H1 (cell line): Measurements from ENCODE around the gene ACTL10. TPM values are rescaled to one million over a fixed set of nuclear protein-coding genes. Genes with fewer than 3 reads are reported as not detected.

ENCODE experiments used
- CTCF ChIA-PET: fragments of 300-600 bp; sonication (Branson Sonifier 250); formaldehyde crosslinking; loops from one replicate; lab custom pipeline; 2021; ENCODE audit not compliant: partially characterized antibody; lab: Charles Lee
- POLR2A ChIA-PET: fragments of 300-600 bp; sonication (Branson Sonifier 250); formaldehyde crosslinking; loops from one replicate; lab custom pipeline; 2021; ENCODE audit warnings: inconsistent platforms; ENCODE audit not compliant: partially characterized antibody; lab: Charles Lee
- DNase-seq, 2 experiments: peaks; one replicate each; pipeline versions ENCODE4 v3.0.0 to v3.0.0-alpha.2; 2010 to 2022; ENCODE audit warnings: low spot score in 2 of 2, low read depth in 1 of 2, mixed read lengths in 1 of 2
- FAIRE-seq: peaks from 2 replicates; lab custom pipeline; 2011; peaks lifted over from hg19 to GRCh38; lab: Jason Lieb, UNC
- H2AFZ ChIP-seq: 2 replicates; pipeline ENCODE4 v1.8.1; 2012; ENCODE audit warnings: low read length, inconsistent platforms
- H2AK5ac ChIP-seq: 2 replicates; pipeline ENCODE4 v1.6.1; 2013; ENCODE audit warnings: low read depth, low read length
- H2BK120ac ChIP-seq: replicated peaks from 2 replicates; pipeline ENCODE3; 2013; ENCODE audit warnings: low read depth, low read length, inconsistent platforms
- H2BK12ac ChIP-seq: 2 replicates; pipeline ENCODE4 v1.6.1; 2013; ENCODE audit warnings: low read depth, low read length
- H2BK15ac ChIP-seq: 2 replicates; pipeline ENCODE4 v1.6.1; 2013; ENCODE audit warnings: low read length
- H2BK20ac ChIP-seq: 2 replicates; pipeline ENCODE4 v1.6.1; 2013; ENCODE audit warnings: low read length
- H2BK5ac ChIP-seq: 2 replicates; pipeline ENCODE4 v1.6.1; 2013; ENCODE audit warnings: low read depth, low read length
- H3K14ac ChIP-seq: 2 replicates; pipeline ENCODE4 v1.6.1; 2013; ENCODE audit warnings: inconsistent platforms; ENCODE audit not compliant: insufficient read length
- H3K18ac ChIP-seq: 2 replicates; pipeline ENCODE4 v1.6.1; 2013; ENCODE audit warnings: low read length; ENCODE audit errors: extremely low read depth
- H3K23ac ChIP-seq: 2 replicates; pipeline ENCODE4 v1.6.1; 2013; ENCODE audit warnings: inconsistent platforms; ENCODE audit not compliant: insufficient read length
- H3K23me2 ChIP-seq: 2 replicates; pipeline ENCODE4 v1.6.1; 2013; ENCODE audit warnings: low read depth, low read length
- H3K27ac ChIP-seq: 2 replicates; pipeline ENCODE4 v1.6.1; 2011; ENCODE audit warnings: low read depth, low read length, inconsistent platforms
- H3K27me3 ChIP-seq, 4 experiments: replicated peaks in 1 of 4; 1 replicate in 1 of 4; 2 replicates in 3 of 4; pipeline versions ENCODE4 v1.6.1 to v1.8.1; 2011 to 2013; ENCODE audit warnings: low read length in 3 of 4, mild to moderate bottlenecking in 3 of 4, inconsistent platforms in 2 of 4, mixed read lengths in 2 of 4, moderate library complexity in 1 of 4; ENCODE audit not compliant: control insufficient read depth in 3 of 4, insufficient read depth in 3 of 4; ENCODE audit errors: extremely low read depth in 1 of 4
- H3K36me3 ChIP-seq, 4 experiments: 2 replicates each; pipeline versions ENCODE4 v1.6.1 to v1.8.1; 2011 to 2013; ENCODE audit warnings: mild to moderate bottlenecking in 4 of 4, low read length in 3 of 4, moderate library complexity in 2 of 4, control low read depth in 1 of 4, inconsistent platforms in 1 of 4; ENCODE audit not compliant: insufficient read depth in 4 of 4, control insufficient read depth in 2 of 4
- H3K4ac ChIP-seq: replicated peaks from 2 replicates; pipeline ENCODE3; 2013; ENCODE audit warnings: low read length, low read depth, mixed read lengths, inconsistent platforms; ENCODE audit not compliant: insufficient read length
- H3K4me1 ChIP-seq, 4 experiments: replicated peaks in 1 of 4; 1 replicate in 1 of 4; 2 replicates in 3 of 4; pipeline versions ENCODE4 v1.6.1 to v1.8.1; 2011 to 2013; ENCODE audit warnings: low read length in 3 of 4, inconsistent platforms in 2 of 4, mixed read lengths in 1 of 4; ENCODE audit not compliant: insufficient read depth in 4 of 4, control insufficient read depth in 3 of 4
- H3K4me2 ChIP-seq, 2 experiments: 2 replicates each; pipeline versions ENCODE4 v1.6.1 to v1.8.1; 2011 to 2013; ENCODE audit warnings: low read depth in 2 of 2, low read length in 2 of 2, control low read depth in 1 of 2, inconsistent platforms in 1 of 2, mild to moderate bottlenecking in 1 of 2; ENCODE audit not compliant: insufficient read depth in 1 of 2
- H3K4me3 ChIP-seq, 4 experiments: fragments of 200-600, 300-600 bp in 1 of 4; sonication (generic), shearing (Covaris generic), sonication (Bioruptor Twin) in 1 of 4; 2 replicates each; pipeline versions ENCODE4 v1.5.1 to v1.8.1; 2011 to 2016; ENCODE audit warnings: low read length in 4 of 4, low read depth in 3 of 4, control low read depth in 2 of 4, inconsistent platforms in 2 of 4, mild to moderate bottlenecking in 2 of 4, mixed read lengths in 1 of 4, moderate library complexity in 1 of 4; ENCODE audit not compliant: insufficient read depth in 2 of 4; ENCODE audit errors: extremely low read depth in 1 of 4
- H3K56ac ChIP-seq: replicated peaks from 2 replicates; pipeline ENCODE3; 2013; ENCODE audit warnings: low read depth, mild to moderate bottlenecking, mixed read lengths, low read length, inconsistent platforms; ENCODE audit not compliant: insufficient read length
- H3K79me1 ChIP-seq: 2 replicates; pipeline ENCODE4 v1.6.1; 2013; ENCODE audit warnings: low read depth, low read length, control low read depth
- H3K79me2 ChIP-seq, 2 experiments: 2 replicates each; pipeline versions ENCODE4 v1.6.1 to v1.8.1; 2012 to 2013; ENCODE audit warnings: low read length in 2 of 2, mild to moderate bottlenecking in 2 of 2, inconsistent platforms in 1 of 2; ENCODE audit not compliant: insufficient read depth in 2 of 2, control insufficient read depth in 1 of 2
- H3K9ac ChIP-seq, 4 experiments: replicated peaks in 1 of 4; 1 replicate in 1 of 4; 2 replicates in 3 of 4; pipeline versions ENCODE4 v1.6.1 to v1.8.1; 2011 to 2013; ENCODE audit warnings: low read depth in 3 of 4, low read length in 3 of 4, control low read depth in 2 of 4, mild to moderate bottlenecking in 2 of 4, moderate library complexity in 2 of 4, inconsistent platforms in 1 of 4; ENCODE audit errors: extremely low read depth in 1 of 4
- H3K9me3 ChIP-seq, 2 experiments: 2 replicates each; pipeline versions ENCODE4 v1.6.1 to v1.8.1; 2012 to 2013; ENCODE audit warnings: mild to moderate bottlenecking in 2 of 2, moderate library complexity in 2 of 2, control low read depth in 1 of 2, inconsistent platforms in 1 of 2, low read depth in 1 of 2, low read length in 1 of 2, mixed read lengths in 1 of 2; ENCODE audit not compliant: insufficient read depth in 2 of 2
- H4K20me1 ChIP-seq, 2 experiments: replicated peaks in 1 of 2; 2 replicates each; pipeline versions ENCODE3 to v1.8.1; 2011 to 2013; ENCODE audit warnings: inconsistent platforms in 2 of 2, low read length in 2 of 2, mild to moderate bottlenecking in 1 of 2; ENCODE audit not compliant: insufficient read depth in 2 of 2, control insufficient read depth in 1 of 2
- H4K5ac ChIP-seq: 2 replicates; pipeline ENCODE4 v1.6.1; 2013; ENCODE audit warnings: low read length, low read depth, mixed read lengths, inconsistent platforms; ENCODE audit not compliant: insufficient read length
- H4K8ac ChIP-seq: 2 replicates; pipeline ENCODE4 v1.8.0; 2013; ENCODE audit warnings: mild to moderate bottlenecking, moderate library complexity, low read length, inconsistent platforms; ENCODE audit not compliant: insufficient read depth; ENCODE audit errors: extremely low read depth
- H4K91ac ChIP-seq: replicated peaks from 2 replicates; pipeline ENCODE3; 2013; ENCODE audit warnings: low read length, mixed read lengths, inconsistent platforms; ENCODE audit not compliant: insufficient read length
- CEBPB ChIP-seq: IDR thresholded peaks from 2 replicates; pipeline ENCODE4 v1.6.1; 2012; ENCODE audit warnings: low read depth, low read length
- GABPA ChIP-seq: IDR thresholded peaks from 2 replicates; pipeline ENCODE4 v1.6.1; 2011; ENCODE audit warnings: mild to moderate bottlenecking, low read length, moderate library complexity, borderline replicate concordance; ENCODE audit not compliant: insufficient read depth
- HDAC2 ChIP-seq, 2 experiments: fragments of 300-600 bp in 1 of 2; sonication (generic) in 1 of 2; IDR thresholded peaks; 2 replicates each; pipeline ENCODE4 v1.6.1; 2011 to 2012; ENCODE audit warnings: low read depth in 2 of 2, low read length in 2 of 2, mild to moderate bottlenecking in 2 of 2, moderate library complexity in 2 of 2, borderline replicate concordance in 1 of 2, inconsistent platforms in 1 of 2
- POLR2A ChIP-seq, 2 experiments: IDR thresholded peaks; 1 replicate in 1 of 2; 2 replicates in 1 of 2; pipeline ENCODE4 v1.6.1; 2011; ENCODE audit warnings: low read depth in 2 of 2, low read length in 2 of 2, mild to moderate bottlenecking in 2 of 2; ENCODE audit errors: control extremely low read depth in 1 of 2
- RBBP5 ChIP-seq: IDR thresholded peaks from 2 replicates; pipeline ENCODE4 v1.7.1; 2012; ENCODE audit warnings: low read depth, mild to moderate bottlenecking, inconsistent platforms, low read length, moderate library complexity, borderline replicate concordance
- RNF2 ChIP-seq: fragments of 200-900, 300-1000 bp; sonication (generic); IDR thresholded peaks from 2 replicates; pipeline ENCODE4 v1.7.1; 2016; ENCODE audit warnings: borderline replicate concordance, low read depth, mild to moderate bottlenecking, antibody characterized with exemption, low read length; ENCODE audit not compliant: poor library complexity, severe bottlenecking; ENCODE audit errors: missing control alignments
- SIX5 ChIP-seq: IDR thresholded peaks from 2 replicates; pipeline ENCODE4 v1.6.1; 2011; ENCODE audit warnings: mild to moderate bottlenecking, low read depth, low read length
- SP2 ChIP-seq: IDR thresholded peaks from 2 replicates; pipeline ENCODE4 v1.6.1; 2012; ENCODE audit warnings: mild to moderate bottlenecking, low read length, inconsistent platforms
- TAF1 ChIP-seq: IDR thresholded peaks from 2 replicates; pipeline ENCODE4 v1.6.1; 2011; ENCODE audit warnings: mild to moderate bottlenecking, low read depth, low read length
- TEAD4 ChIP-seq: IDR thresholded peaks from 2 replicates; pipeline ENCODE4 v1.6.1; 2012; ENCODE audit warnings: low read depth, low read length, inconsistent platforms, mixed read lengths
- WGBS, 2 experiments: shearing (Covaris generic) in 1 of 2; methylation state at CpG; one replicate each; pipeline versions ENCODE4 v1.1.6 to v1.1.7; 2013 to 2015; ENCODE audit warnings: low lambda C conversion rate in 2 of 2, mixed read lengths in 2 of 2, inconsistent platforms in 1 of 2, low coverage in 1 of 2, missing lambda C conversion rate in 1 of 2; ENCODE audit not compliant: insufficient replicate concordance in 2 of 2, insufficient coverage in 1 of 2, insufficient read length in 1 of 2; ENCODE audit errors: extremely low coverage in 1 of 2, missing lambda C conversion rate in 1 of 2; 5-methylcytosine and 5-hydroxymethylcytosine counted together
- polyA plus RNA-seq, 7 experiments: library from polyadenylated mRNA; depleted of rRNA in 3 of 7; stranded (reverse) in 5 of 7; unstranded in 2 of 7; fragments of >200 nt in 5 of 7; fragments of 200-250 nt in 2 of 7; gene quantifications; 1 replicate in 5 of 7; 2 replicates in 1 of 7; 4 replicates in 1 of 7; pipeline versions ENCODE4 v1.2.1 to v1.2.3, GENCODE V29; 2011 to 2013; ENCODE audit warnings: missing spikeins in 2 of 7, mixed read lengths in 2 of 7
- total RNA-seq: library from RNA; stranded (reverse); fragmentation: NEBNext Ultra II Directional; extraction: Animal tissue kit (Norgen Biotek cat#: 25700); gene quantifications from 2 replicates; pipeline ENCODE4 v1.2.1, GENCODE V29; 2021

The ACTL10 gene
- total and polyA plus RNA-seq, 2 of the 8 experiments (the other 6 are each of a cell fraction or from before 2014, with no cell fraction given): 0.26 TPM; not detected in 1

GRCh38 chr20:33645072-33645358 lies 21.7 kb upstream of the ACTL10 start:
- Histone ChIP-seq H2AK5ac (no peak overlapping the region), H3K4me1 (no peaks in the 10 kb centered on the region), H3K56ac (no peak overlapping the region), H3K4me2 (no peak overlapping the region), H2BK12ac (no peak overlapping the region), H3K23ac (no peak overlapping the region), H3K27ac (no peak overlapping the region), H3K9ac (no peak overlapping the region; a peak in 1 of 7 replicates), H3K18ac (no peak overlapping the region), H3K23me2 (peaks cover 2% of the 10 kb centered on the region; the same call in 1 of the 2 replicates), H3K79me1 (no peaks in the 10 kb centered on the region), H4K20me1 (peaks cover 0 to 4% of the 10 kb centered on the region in 2 experiments), H2BK15ac (no peak overlapping the region), H2BK5ac (no peak overlapping the region), H2BK20ac (no peak overlapping the region), H4K91ac (no peak overlapping the region), H2BK120ac (no peak overlapping the region), H3K4ac (no peak overlapping the region), H4K5ac (no peak overlapping the region), H3K4me3 (no peak overlapping the region)
- no peak for FAIRE-seq
- no peak for DNase-seq
- CTCF ChIA-PET: interaction anchor here (1.6 kb wide), 1 partner anchor 9 kb away, joined by 7 read pairs; no protein-coding TSS in a partner anchor
- TF ChIP-seq POLR2A (IDR thresholded peaks at IDR 0.05; ENCODE audit: control extremely low read depth in 1 of 2, low read depth in 2 of 2, low read length in 2 of 2) (no peak), HDAC2 (IDR thresholded peaks at IDR 0.05; ENCODE audit: borderline replicate concordance in 1 of 2, low read depth in 2 of 2, low read length in 2 of 2) (no peak), TEAD4 (no peak), CEBPB (no peak), GABPA (no peak), SIX5 (no peak), TAF1 (no peak), RBBP5 (no peak), SP2 (no peak), RNF2 (no peak)
- TF ChIP-seq, all 59 proteins: peak for 0
- peaks cover 0 to 18% (median 0%) of the 10 kb centered on the region in 4 experiments; a peak in 2 of 8 replicates for H3K36me3 ChIP-seq
- no peaks in the 10 kb centered on the region for H3K79me2 ChIP-seq
- POLR2A ChIA-PET: no interaction called here
- no peaks in the 10 kb centered on the region for H3K27me3 ChIP-seq
- H2AFZ ChIP-seq: no peak overlapping the region
- H3K14ac ChIP-seq: no peak overlapping the region
- peak overlapping the region; percentile 87 for H4K8ac ChIP-seq
- no peaks in the 10 kb centered on the region for H3K9me3 ChIP-seq
- 88% methylated on average over 4 of the region's 4 CpGs; no CpG with 5 or more reads in 1 of the 2 experiments for WGBS, 2 experiments
